GM12873 (cell line): ENCODE measurements around the gene ZNF224.

Experiments used
- TF ChIP-seq, protein P1 (sequence below): IDR thresholded peaks from 2 replicates; pipeline ENCODE4 v1.5.1; 2012; ENCODE audit warnings: low read depth, mild to moderate bottlenecking, moderate library complexity, low read length, control low read depth; ENCODE audit not compliant: insufficient read depth; ENCODE audit errors: missing control alignments

The ZNF224 gene

GRCh38 chr19:44109458-44109857, 15.3 kb downstream of the ZNF224 start:
- TF ChIP-seq, protein P1, sequence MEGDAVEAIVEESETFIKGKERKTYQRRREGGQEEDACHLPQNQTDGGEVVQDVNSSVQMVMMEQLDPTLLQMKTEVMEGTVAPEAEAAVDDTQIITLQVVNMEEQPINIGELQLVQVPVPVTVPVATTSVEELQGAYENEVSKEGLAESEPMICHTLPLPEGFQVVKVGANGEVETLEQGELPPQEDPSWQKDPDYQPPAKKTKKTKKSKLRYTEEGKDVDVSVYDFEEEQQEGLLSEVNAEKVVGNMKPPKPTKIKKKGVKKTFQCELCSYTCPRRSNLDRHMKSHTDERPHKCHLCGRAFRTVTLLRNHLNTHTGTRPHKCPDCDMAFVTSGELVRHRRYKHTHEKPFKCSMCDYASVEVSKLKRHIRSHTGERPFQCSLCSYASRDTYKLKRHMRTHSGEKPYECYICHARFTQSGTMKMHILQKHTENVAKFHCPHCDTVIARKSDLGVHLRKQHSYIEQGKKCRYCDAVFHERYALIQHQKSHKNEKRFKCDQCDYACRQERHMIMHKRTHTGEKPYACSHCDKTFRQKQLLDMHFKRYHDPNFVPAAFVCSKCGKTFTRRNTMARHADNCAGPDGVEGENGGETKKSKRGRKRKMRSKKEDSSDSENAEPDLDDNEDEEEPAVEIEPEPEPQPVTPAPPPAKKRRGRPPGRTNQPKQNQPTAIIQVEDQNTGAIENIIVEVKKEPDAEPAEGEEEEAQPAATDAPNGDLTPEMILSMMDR = no peak

DNA sequence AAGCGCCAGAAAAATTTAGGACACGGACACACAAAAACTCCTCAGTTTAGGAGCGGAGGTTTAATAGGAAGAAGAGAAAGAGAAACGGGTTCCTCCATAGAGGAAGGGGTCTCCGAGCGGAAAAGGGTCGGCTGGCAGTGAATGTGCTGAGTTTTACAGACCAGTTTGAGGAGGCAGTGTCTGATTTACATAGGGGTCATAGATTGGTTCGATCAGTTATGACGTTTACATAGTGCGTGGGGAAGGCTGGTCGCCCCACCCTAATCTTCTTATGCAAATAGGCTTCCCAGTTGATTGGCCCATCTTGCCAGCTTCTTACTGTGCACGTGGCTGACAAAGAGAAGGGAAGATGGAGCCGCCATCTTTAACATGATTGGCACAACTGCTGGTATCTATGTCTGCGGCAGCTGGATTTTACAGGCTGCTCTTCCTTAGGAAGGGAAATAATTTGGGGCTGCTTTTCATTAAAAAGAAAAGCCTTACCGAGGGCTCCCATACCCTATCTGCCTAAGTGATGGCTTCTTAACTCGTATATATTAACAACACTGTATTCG, 17.8 kb downstream of the ZNF224 start:
- TF ChIP-seq, protein P1 = no peak

- TF ChIP-seq, protein P1 = no peak
Measured at GRCh38 chr19:44112802-44113137, 18.6 kb downstream of the ZNF224 start.

DNA sequence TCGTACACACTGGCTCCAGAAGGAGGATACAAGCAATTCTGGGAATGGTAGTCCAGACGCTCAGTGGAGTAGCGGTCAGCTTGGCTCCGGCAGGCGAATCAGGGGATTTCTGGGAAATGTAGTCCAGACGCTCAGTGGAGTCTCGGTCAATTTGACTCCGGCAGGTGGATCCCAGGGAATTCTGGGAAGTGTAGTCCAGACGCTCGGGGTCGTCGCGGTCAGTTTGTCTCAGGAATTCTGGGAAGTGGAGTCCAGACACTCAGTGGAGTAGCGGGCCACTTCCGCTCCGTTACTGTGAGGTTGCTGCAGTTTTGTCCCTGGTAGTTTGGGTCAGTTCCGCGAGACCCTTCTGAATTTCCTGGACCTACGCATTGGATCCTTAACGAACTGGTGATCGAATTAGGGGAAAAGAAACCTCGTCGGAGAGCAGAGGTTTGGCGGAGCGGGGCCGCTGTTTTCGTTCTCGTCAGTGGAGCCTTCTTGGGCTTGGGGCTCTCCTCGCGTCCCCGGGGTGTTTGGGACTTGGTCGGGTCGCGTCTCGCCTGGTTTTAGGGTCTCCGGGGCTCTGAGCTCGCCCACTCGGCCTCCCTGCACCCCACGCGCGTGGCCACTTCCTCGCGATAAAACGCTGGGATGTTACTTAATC, 19.1 kb downstream of the ZNF224 start, which contains the start of gene ZNF225:
Gene ZNF225, plus strand, starts transcription at position 262 of the 646 bp plus-strand sequence. CDS start 2,429 bp downstream, outside the sequence.
- TF ChIP-seq, protein P1 = no peak

DNA sequence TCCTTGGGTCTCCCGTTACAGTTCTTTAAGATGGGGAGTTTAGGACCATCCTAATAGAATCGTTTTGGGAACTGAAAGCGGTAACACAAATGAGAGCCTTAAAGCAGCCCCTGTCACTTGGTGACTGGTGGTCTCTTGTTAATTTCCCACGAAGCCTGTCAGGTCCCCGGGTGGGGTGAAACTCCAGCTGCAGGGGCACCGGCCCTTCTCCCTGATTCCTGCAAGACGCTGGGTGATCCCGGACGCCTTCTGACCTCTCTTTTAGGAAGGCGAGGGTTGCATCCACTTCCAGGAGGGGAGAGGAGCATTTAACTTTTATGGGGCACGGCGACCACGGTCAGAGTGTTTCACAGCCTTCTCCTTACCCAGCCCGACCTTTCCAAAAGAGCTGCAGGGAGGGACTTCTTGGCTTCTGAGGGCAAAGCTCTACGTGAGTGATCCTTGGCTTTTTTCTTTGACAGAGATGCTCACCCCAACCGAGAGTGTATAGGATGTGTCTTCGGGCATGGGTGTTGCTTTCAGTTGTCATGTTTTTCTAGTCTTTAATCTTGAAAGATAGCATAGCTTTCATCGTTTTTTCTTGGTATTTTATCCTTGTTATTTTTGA, 19.7 kb downstream of the ZNF224 start:
- TF ChIP-seq, protein P1 = no peak

GRCh38 chr19:44131955-44132354, 37.8 kb downstream of the ZNF224 start:
- TF ChIP-seq, protein P1 = no peak

DNA sequence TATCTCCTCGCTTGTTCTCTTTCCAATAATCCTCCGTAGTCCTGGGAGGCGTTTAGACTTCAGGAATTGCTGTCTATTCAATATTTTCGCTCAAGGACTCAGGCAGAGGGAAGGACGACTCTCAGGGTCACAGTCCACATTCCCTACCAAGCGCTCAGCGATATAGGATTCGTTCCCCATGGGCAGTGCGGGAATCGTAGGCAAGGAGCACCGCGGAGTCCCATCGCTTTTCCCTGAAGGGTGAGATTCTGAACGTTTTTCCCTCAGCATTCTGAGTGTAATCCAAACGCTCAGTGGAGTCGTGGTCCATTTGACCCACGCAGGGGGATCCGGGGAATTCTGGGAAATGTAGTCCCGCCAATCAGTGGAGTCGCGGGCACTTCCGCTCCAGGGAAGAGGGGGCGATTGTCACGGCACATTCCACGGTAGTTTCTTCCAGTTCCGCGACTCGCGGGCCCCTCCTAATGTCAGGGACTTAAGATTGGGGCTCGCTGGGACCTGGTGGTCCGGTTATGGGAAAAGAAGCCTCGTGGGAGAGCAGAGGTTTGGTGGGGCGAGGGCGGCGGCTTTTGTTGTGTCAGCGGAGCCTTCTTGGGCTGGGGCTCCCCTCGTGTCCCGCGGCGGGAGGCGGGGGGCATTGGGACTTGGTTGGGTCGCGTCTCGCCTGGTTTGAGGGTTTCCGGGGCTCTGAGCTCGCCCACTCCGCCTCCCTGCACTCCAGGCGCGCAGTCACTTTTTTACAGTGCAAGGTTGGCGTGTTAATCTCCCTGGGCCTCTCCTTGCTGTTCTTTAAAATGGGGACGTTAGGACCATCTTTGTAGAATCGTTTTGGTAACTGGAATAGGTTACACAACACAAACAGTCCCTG, 47.3 kb downstream of the ZNF224 start, which contains the start of gene ZNF234:
Gene ZNF234, plus strand, starts transcription at position 364 of the 868 bp plus-strand sequence. CDS start 3,079 bp downstream, outside the sequence.
- TF ChIP-seq, protein P1 = no peak
